Lower leg skin (tissue), 4 donors: ENCODE data around the gene SELENOV. TPM values are rescaled to one million over a fixed set of nuclear protein-coding genes. Genes with fewer than 3 reads are reported as not detected.

Experiments used
- DNase-seq, 2 donors: peaks; one replicate each; pipeline ENCODE4 v3.0.0-alpha.2; 2019; ENCODE audit warnings: low spot score in 2 of 2
- H3K4me3 ChIP-seq: fragments of 200-600 bp; sonication (generic); 2 replicates; pipeline ENCODE4 v1.5.1; 2017; ENCODE audit warnings: mild to moderate bottlenecking, low read depth; ENCODE audit not compliant: poor library complexity, severe bottlenecking
- CTCF ChIP-seq, 3 donors: fragments of 450-650 bp; IDR thresholded peaks; one replicate each; pipeline ENCODE4 v1.5.1; 2016; ENCODE audit warnings: antibody characterized with exemption in 3 of 3, mild to moderate bottlenecking in 3 of 3, moderate library complexity in 2 of 3
- POLR2A ChIP-seq, 2 donors: fragments of 450-650 bp; IDR thresholded peaks; one replicate each; pipeline ENCODE4 v1.6.1; 2016 to 2017; ENCODE audit warnings: antibody characterized with exemption in 2 of 2, mild to moderate bottlenecking in 1 of 2, moderate library complexity in 1 of 2
- WGBS, 2 donors: methylation state at CpG; one replicate each; pipeline ENCODE4 v1.1.5; 2018; 5-methylcytosine and 5-hydroxymethylcytosine counted together
- intact Hi-C: fragments of 100-400 bp; cut with DNase I; formaldehyde crosslinking; loops from one replicate; pipeline ENCODE4 v1.15.0; 2023; ENCODE audit warnings: low total_unique reads
- total RNA-seq, 4 donors: library from RNA; depleted of rRNA; stranded (reverse); fragments of >200 nt; gene quantifications; one replicate each; pipeline ENCODE4 v1.1.0, GENCODE V29; 2016

SELENOV gene
- total RNA-seq, 4 donors from 2014 or later, result not detected

GRCh38 chr19:39566064-39566463, 51.1 kb downstream of the SELENOV start:
- H3K4me3 ChIP-seq, result no peak overlapping the region
- no peak for DNase-seq
- intact Hi-C loops, result no loop called here
- 44 to 47% methylated on average over 3 of the region's 3 CpGs for WGBS, 2 donors
- no peak for TF ChIP-seq CTCF (IDR thresholded peaks at IDR 0.05)
- TF ChIP-seq POLR2A (IDR thresholded peaks at IDR 0.05), result no peak

- intact Hi-C loops, result no loop called here
- TF ChIP-seq CTCF (IDR thresholded peaks at IDR 0.05) (no peak), POLR2A (IDR thresholded peaks at IDR 0.05) (no peak)
- no peak overlapping the region for H3K4me3 ChIP-seq
- 64% methylated on average over 3 of the region's 3 CpGs for WGBS, 2 donors
- no peak for DNase-seq
These were observed 53.7 kb downstream of the SELENOV start for GRCh38 chr19:39568604-39569003.

Other genes starting within 250 kb of the SELENOV start
- gene IFNL2, start 246.7 kb upstream of the SELENOV start, total RNA-seq, result not detected
- gene IFNL1, start 218.7 kb upstream of the SELENOV start, total RNA-seq, result not detected
- 1 to 10 TPM in 2 of 4 donors, under 1 TPM in 2; 0.46 to 3.5 (median 1.5) TPM for gene LRFN1, start 194.3 kb upstream of the SELENOV start, total RNA-seq
- gene GMFG, start 179.1 kb upstream of the SELENOV start, total RNA-seq, result 10 to 100 TPM in 2 of 4 donors, 1 to 10 TPM in 1, under 1 TPM in 1; 0.72 to 12.6 (median 8.8) TPM
- 100 to 1,000 TPM; 102 to 132 (median 118) TPM for gene SAMD4B, start 172.7 kb upstream of the SELENOV start, total RNA-seq
- gene PAF1, start 124.0 kb upstream of the SELENOV start, total RNA-seq, result 10 to 100 TPM; 22.4 to 48.0 (median 36.3) TPM
- 10 to 100 TPM; 30.3 to 35.8 (median 33.3) TPM for gene MED29, start 123.8 kb upstream of the SELENOV start, total RNA-seq
- 100 to 1,000 TPM; 170 to 536 (median 280) TPM for gene ZFP36, start 108.3 kb upstream of the SELENOV start, total RNA-seq
- gene PLEKHG2, start 102.5 kb upstream of the SELENOV start, total RNA-seq, result 1 to 10 TPM; 3.0 to 6.4 (median 4.3) TPM
- gene RPS16, start 79.2 kb upstream of the SELENOV start, total RNA-seq, result 1,000 to 10,000 TPM; 1,726 to 3,026 (median 2,088) TPM
- 100 to 1,000 TPM in 1 of 4 donors, 10 to 100 TPM in 3; 70.0 to 102 (median 77.3) TPM for gene SUPT5H, start 69.6 kb upstream of the SELENOV start, total RNA-seq
- gene TIMM50, start 34.3 kb upstream of the SELENOV start, total RNA-seq, result 10 to 100 TPM; 35.0 to 41.9 (median 37.1) TPM
- gene DLL3, start 16.2 kb upstream of the SELENOV start, total RNA-seq, result under 1 TPM in 1 of 4 donors, not detected in 3; 0.10 TPM
- 1 to 10 TPM in 2 of 4 donors, under 1 TPM in 2; 0.56 to 1.5 (median 1.0) TPM for gene EID2B, start 17.7 kb downstream of the SELENOV start, total RNA-seq
- 10 to 100 TPM; 12.4 to 19.0 (median 14.3) TPM for gene EID2, start 25.0 kb downstream of the SELENOV start, total RNA-seq
- not detected for gene LGALS13, start 87.4 kb downstream of the SELENOV start, total RNA-seq
- gene LGALS16, start 140.8 kb downstream of the SELENOV start, total RNA-seq, result not detected
- gene LGALS14, start 189.3 kb downstream of the SELENOV start, total RNA-seq, result not detected
- gene CLC, start 222.9 kb downstream of the SELENOV start, total RNA-seq, result not detected